ENCODE results near the gene RACGAP1. TPM values are rescaled to one million over a fixed set of nuclear protein-coding genes. Genes with fewer than 3 reads are reported as not detected.

RACGAP1 gene
- total RNA-seq, 4 donors from 2014 or later = 4.0 to 7.2 (median 6.2) TPM

DNA sequence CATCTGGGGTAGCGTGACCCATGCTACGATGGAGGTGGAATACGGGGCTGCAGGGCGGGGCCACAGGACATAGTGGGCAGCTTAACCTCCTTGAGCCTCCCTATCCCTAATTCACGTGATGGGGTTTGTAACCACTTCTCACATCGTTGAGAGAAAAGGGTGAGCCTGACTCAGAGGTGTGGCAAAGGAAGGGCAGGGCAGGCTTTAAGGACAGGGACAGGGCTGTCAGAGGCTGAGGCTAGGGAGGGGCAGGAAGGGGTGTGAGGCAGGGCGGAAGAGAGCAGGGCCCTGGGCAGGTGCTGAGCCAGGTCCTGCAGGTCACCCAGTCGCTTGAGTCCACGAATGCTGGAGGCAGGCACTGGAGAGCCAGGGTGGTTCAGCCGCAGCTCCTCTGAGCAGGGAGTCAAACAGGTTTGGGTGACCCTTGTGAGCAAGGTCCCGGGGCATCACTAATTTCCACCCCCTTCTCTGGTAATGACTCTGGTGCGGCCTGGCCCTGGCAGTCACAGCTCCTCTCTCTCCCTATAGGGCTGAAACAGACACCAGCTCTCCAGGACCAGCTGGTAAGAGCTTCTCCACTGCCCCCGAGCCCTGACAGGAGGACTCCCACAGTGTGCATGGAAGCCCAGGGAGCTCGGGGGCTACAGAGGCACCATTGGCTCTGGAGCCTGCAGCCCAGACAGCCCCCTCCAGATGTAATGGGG is 82.2 kb downstream of the RACGAP1 start:
- no peaks in the 10 kb centered on the region for H3K9me3 ChIP-seq
- no peak for TF ChIP-seq POLR2A (IDR thresholded peaks at IDR 0.05)
- TF ChIP-seq, protein P1, sequence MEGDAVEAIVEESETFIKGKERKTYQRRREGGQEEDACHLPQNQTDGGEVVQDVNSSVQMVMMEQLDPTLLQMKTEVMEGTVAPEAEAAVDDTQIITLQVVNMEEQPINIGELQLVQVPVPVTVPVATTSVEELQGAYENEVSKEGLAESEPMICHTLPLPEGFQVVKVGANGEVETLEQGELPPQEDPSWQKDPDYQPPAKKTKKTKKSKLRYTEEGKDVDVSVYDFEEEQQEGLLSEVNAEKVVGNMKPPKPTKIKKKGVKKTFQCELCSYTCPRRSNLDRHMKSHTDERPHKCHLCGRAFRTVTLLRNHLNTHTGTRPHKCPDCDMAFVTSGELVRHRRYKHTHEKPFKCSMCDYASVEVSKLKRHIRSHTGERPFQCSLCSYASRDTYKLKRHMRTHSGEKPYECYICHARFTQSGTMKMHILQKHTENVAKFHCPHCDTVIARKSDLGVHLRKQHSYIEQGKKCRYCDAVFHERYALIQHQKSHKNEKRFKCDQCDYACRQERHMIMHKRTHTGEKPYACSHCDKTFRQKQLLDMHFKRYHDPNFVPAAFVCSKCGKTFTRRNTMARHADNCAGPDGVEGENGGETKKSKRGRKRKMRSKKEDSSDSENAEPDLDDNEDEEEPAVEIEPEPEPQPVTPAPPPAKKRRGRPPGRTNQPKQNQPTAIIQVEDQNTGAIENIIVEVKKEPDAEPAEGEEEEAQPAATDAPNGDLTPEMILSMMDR (IDR thresholded peaks at IDR 0.05) = no peak
- H3K36me3 ChIP-seq = no peaks in the 10 kb centered on the region
- H3K4me1 ChIP-seq = peaks cover 8 to 25% of the 10 kb centered on the region in 2 donors
- intact Hi-C loops (cut with DNase I) = no loop called here
- H3K4me3 ChIP-seq (replicated peaks in 1 of 3) = no peak overlapping the region
- no peaks in the 10 kb centered on the region for H3K27me3 ChIP-seq
- 42 to 56% methylated on average over 10 to 13 of the region's 14 CpGs for WGBS, 2 donors
- H3K27ac ChIP-seq = peak overlapping the region in 1 of 3 donors; percentile 16
- peak; percentile 57 to 58 for DNase-seq

DNA sequence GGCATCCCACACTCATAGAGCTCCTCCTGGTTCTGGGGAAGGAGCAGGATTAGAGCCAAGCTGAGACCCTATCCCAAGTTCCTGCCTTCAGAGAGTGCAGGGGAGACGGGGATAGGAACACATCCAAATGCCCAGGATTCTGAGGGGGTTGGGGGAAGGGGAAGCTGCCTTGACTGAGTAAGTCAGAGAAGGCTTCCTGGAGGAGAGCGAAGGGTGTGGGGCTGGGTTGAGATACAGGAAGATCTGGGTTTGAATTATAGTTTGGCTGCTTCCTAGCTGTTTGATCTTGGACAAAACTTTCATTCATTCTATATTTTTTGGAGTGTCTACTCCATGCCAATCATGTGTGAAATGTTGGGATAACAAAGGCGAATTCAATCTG is 82.8 kb downstream of the RACGAP1 start:
- peaks cover 8 to 25% of the 10 kb centered on the region in 2 donors for H3K4me1 ChIP-seq
- H3K9me3 ChIP-seq = no peaks in the 10 kb centered on the region
- H3K4me3 ChIP-seq (replicated peaks in 1 of 3) = no peak overlapping the region
- no peaks in the 10 kb centered on the region for H3K27me3 ChIP-seq
- 79 to 83% methylated on average over 3 of the region's 3 CpGs for WGBS, 2 donors
- H3K27ac ChIP-seq = peak overlapping the region in 1 of 3 donors; percentile 16
- intact Hi-C loops (cut with DNase I) = no loop called here
- no peak for DNase-seq
- no peak for TF ChIP-seq POLR2A (IDR thresholded peaks at IDR 0.05)
- TF ChIP-seq, protein P1 (IDR thresholded peaks at IDR 0.05) = no peak
- no peaks in the 10 kb centered on the region for H3K36me3 ChIP-seq

DNA sequence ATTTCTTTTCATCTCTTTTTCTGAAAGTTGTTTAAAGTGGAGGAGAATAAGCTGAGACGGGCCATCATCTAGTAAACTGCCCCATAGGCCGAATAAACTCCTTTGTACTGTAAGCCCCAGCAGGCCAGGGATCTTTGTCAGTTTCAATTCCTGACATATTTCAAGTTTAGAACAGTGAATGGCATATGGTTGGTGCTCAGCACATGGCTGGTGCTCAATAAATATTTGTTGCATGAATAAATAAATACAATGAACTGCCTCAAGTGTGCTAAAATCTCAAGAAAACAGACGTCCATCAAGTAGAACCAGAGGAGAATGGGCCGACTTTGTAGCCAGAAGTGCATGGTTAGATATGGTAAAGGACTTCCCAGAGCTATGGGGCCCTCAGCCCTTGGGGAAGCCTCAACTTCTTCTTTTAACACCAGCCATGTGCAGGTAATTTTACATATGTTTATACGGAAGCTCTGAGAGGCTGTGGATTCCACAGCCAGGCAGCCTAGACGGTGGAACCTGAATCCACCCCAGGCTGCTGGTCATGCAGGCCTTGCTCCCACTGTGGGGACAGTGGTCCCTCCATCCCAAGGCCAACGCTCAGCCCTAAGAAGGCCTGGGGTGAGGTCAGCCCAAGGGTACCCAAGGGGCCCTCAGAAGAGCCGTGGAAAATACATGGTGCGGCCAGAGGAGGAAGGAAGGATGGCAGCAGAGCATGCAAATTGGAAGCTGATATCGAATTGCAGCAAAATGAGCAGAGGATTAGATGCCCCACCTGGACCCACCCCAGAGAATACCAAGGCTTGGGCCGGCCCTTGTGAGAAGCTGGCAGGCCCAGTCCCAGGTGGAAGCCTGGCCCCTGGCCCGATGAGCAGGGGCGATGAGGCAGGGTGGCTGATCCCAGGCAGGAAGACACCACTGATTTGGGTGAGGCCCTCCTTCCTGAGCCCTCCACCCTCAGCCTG is 83.5 kb downstream of the RACGAP1 start:
- Histone ChIP-seq H3K9me3 (no peaks in the 10 kb centered on the region), H3K4me1 (peaks cover 8 to 25% of the 10 kb centered on the region in 2 donors), H3K27ac (no peak overlapping the region), H3K4me3 (replicated peaks in 1 of 3) (no peak overlapping the region), H3K27me3 (no peaks in the 10 kb centered on the region), H3K36me3 (no peaks in the 10 kb centered on the region)
- DNase-seq = no peak
- intact Hi-C loops (cut with DNase I) = no loop called here
- TF ChIP-seq POLR2A (IDR thresholded peaks at IDR 0.05) = no peak
- TF ChIP-seq, protein P1 (IDR thresholded peaks at IDR 0.05) = no peak
- whole genome bisulfite sequencing, 2 donors = 73 to 77% methylated on average over 13 of the region's 13 CpGs

DNA sequence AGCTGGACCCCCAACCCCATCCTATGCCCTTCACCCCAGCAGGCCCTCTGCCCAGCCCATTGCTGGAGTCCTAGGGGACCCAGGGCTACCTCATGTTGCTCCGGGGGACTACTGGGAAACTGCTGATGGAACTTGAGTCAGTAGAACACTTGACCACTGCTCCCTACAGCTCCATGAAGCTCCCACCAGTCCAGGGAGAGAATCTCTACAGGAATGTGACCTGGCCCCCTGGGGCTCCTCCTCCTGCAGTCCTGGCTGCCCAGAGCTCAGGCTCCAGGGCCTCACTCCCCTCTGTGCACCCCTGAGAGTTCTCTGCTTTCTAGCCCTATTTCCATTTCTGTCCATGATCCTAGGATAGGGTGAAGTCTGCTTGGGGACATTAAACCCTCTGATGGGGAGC is 85.6 kb downstream of the RACGAP1 start:
- intact Hi-C loops (cut with DNase I) = no loop called here
- H3K36me3 ChIP-seq = no peaks in the 10 kb centered on the region
- no peaks in the 10 kb centered on the region for H3K9me3 ChIP-seq
- H3K4me1 ChIP-seq = peaks cover 8 to 17% of the 10 kb centered on the region in 2 donors
- no peak for TF ChIP-seq POLR2A (IDR thresholded peaks at IDR 0.05)
- TF ChIP-seq, protein P1 (IDR thresholded peaks at IDR 0.05) = no peak
- WGBS, 2 donors = no CpG with 5 or more reads among the region's 1 CpG
- H3K27me3 ChIP-seq = no peaks in the 10 kb centered on the region
- DNase-seq = no peak
- no peak overlapping the region for H3K27ac ChIP-seq
- no peak overlapping the region for H3K4me3 ChIP-seq (replicated peaks in 1 of 3)

DNA sequence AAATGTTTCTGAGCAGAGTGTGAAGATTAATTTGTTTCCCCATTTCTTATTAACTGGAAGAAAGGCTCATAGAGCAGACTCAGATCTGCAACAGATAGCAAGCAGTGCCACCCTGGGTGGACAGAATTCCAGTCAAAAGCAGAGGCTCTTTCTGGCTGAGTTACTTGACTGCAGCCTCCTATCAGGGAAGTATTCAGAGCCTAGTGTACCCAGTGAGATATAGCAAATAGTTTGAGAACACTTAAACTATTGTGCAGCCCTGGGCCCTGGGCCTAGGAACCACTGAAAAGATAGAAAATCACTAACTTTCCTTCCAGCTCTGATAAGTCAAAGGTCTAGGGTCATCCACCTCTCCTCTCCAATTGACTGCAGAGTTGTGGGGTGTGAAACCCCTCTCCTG is 86.0 kb downstream of the RACGAP1 start:
- Histone ChIP-seq H3K4me3 (replicated peaks in 1 of 3) (no peak overlapping the region), H3K9me3 (no peaks in the 10 kb centered on the region), H3K27ac (no peak overlapping the region), H3K27me3 (no peaks in the 10 kb centered on the region), H3K36me3 (no peaks in the 10 kb centered on the region), H3K4me1 (peaks cover 8 to 17% of the 10 kb centered on the region in 2 donors)
- no peak for DNase-seq
- TF ChIP-seq, protein P1 (IDR thresholded peaks at IDR 0.05) = no peak
- TF ChIP-seq POLR2A (IDR thresholded peaks at IDR 0.05) = no peak
- intact Hi-C loops (cut with DNase I) = no loop called here
